HFF-Myc (cell line): ENCODE data around the gene SCGB3A2.
"Not testable (repeated sequence)": the region's sequence is repeated elsewhere in the genome, so short reads cannot be mapped to it uniquely, and the experiment has no call there.

Experiments
- DNase-seq: peaks from one replicate; pipeline ENCODE4 v3.0.0-alpha.2; 2011; ENCODE audit warnings: low read depth; ENCODE audit errors: extremely low read depth
- H3K4me3 ChIP-seq: replicated peaks from 2 replicates; pipeline ENCODE4 v1.5.1; 2011; ENCODE audit warnings: low read depth, mild to moderate bottlenecking, control low read depth, low read length
- TF ChIP-seq, protein P1 (sequence below): IDR thresholded peaks from 2 replicates; pipeline ENCODE4 v1.5.1; 2012; ENCODE audit warnings: mild to moderate bottlenecking, low read depth, low read length, control low read depth; ENCODE audit errors: missing control alignments

SCGB3A2 gene

DNA sequence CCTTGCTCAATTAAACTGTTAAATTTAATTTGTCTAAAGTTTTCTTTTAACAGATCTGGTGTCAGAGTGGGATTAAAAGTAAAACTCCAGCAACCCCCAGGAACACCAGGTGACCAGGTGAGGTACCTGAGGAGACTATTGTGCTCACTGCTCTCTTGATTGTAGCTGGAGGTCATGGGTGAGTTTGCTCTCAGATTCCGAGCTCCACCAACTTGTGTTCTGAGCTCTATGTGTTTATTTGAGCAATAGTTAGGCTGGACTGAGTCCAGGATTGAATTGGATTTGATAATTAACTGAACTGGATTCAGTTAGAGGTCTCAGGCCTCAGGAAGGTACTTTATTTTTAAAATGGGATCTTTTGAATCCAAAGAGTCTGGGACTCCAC lies 17.9 kb upstream of the SCGB3A2 start:
- no peak overlapping the region for H3K4me3 ChIP-seq
- TF ChIP-seq, protein P1, sequence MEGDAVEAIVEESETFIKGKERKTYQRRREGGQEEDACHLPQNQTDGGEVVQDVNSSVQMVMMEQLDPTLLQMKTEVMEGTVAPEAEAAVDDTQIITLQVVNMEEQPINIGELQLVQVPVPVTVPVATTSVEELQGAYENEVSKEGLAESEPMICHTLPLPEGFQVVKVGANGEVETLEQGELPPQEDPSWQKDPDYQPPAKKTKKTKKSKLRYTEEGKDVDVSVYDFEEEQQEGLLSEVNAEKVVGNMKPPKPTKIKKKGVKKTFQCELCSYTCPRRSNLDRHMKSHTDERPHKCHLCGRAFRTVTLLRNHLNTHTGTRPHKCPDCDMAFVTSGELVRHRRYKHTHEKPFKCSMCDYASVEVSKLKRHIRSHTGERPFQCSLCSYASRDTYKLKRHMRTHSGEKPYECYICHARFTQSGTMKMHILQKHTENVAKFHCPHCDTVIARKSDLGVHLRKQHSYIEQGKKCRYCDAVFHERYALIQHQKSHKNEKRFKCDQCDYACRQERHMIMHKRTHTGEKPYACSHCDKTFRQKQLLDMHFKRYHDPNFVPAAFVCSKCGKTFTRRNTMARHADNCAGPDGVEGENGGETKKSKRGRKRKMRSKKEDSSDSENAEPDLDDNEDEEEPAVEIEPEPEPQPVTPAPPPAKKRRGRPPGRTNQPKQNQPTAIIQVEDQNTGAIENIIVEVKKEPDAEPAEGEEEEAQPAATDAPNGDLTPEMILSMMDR: no peak
- DNase-seq: no peak

DNA sequence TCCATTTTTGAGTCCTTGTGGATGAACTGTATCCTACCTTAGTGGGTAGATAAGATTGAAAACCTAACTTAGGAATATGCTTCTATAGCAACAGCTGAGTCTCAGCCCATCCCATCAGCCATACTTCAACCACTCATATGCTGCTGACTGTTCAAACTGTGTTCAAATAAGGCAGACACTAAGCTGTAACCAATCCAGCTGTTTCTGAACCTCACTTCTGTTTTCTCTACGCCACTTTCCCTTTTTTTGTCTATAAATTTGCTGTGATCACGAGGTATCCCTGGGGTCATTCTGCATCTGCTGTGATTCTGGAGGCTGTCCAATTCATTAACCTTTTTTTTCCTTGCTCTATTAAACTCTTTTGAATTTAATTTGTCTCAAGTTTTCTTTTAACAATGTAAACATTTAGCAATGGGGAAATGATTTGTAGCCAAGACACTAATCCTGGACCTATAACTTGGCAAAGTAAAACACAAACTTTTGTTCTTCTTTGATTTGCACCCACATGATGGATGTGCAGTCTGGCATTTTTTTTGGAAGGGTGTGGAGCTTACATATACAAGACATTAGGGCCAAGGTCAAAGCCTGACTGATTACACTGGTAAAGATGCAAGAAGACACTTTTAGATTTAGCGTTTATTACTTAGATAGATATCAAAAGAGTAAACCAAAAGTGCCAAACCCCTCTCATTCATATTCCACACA lies 14.9 kb upstream of the SCGB3A2 start:
- no peak overlapping the region for H3K4me3 ChIP-seq
- DNase-seq: no peak
- TF ChIP-seq, protein P1: no peak

DNA sequence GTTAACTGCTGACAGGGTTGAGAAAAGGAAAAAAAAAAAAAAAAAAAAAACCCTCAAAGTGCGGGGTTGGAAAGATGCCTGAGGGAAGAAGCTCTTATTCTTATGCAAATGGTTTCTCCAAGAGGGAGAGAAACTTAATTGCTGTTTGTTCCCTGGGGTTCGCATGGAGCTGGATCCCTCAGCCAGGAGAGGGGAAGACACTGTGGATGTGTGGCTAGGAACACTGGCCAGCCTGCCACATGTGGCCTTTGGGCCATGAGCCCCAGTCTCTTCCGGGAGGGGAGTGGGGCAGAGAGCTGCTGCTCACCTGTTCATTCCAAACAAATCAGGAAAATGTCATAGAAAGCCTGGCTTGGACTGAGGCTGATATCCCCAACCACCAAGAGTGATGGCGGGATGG lies 9.4 kb upstream of the SCGB3A2 start:
- TF ChIP-seq, protein P1: no peak
- DNase-seq: no peak

DNA sequence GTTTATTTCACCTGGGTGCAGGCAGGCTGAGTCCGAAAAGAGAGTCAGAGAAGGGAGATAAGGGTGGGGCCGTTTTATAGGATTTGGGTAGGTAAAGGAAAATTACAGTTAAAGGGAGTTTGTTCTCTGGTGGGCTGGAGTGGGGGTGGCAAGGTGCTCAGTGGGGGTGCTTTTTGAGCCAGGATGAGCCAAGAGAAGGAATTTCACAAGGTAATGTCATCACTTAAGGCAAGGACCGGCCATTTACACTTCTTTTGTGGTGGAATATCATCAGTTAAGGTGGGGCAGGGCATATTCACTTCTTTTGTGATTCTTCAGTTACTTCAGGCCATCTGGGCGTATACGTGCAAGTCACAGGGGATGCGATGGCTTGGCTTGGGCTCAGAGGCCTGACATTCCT lies 8.6 kb upstream of the SCGB3A2 start:
- not testable (repeated sequence) for H3K4me3 ChIP-seq, DNase-seq

More for the DNA sequence above, 9.4 kb upstream of the SCGB3A2 start:
- no peak overlapping the region for H3K4me3 ChIP-seq

- DNase-seq, H3K4me3 ChIP-seq: not testable (repeated sequence)
Observed at GRCh38 chr5:147871980-147872549, 6.4 kb upstream of the SCGB3A2 start.

DNA sequence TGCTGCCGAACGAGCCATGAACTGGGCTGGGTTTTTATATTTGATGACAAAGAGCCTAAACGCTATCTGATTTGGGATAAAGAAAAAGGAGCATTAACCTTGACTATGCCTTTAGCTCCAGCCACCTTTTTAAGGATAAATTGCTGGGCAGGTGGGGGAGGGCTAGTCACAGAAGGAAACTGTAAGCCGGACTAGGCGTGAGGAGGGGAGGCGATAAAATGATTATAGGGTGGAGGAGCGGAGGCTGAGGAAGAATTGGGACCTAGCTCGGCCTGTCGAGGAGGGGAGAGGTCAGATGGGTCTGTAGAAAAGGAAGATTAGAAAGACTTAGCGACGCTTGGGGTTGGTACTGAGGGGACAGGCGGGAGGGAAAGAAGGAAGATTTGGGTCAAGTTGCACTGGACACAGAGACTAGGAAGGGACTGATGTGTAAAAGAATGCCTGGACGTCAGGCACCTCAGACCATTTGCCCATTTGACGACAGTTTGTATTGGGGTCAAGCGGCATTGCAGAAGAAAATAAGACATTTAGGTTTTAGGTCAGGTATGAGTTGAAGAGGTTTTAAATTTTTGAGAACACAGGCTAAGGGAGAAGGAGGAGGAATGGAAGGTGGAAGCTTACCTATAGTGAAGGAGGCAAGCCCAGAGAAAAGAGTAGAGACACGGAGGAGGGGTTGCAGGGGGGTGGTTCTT lies 5.6 kb upstream of the SCGB3A2 start:
- DNase-seq, H3K4me3 ChIP-seq: not testable (repeated sequence)

DNA sequence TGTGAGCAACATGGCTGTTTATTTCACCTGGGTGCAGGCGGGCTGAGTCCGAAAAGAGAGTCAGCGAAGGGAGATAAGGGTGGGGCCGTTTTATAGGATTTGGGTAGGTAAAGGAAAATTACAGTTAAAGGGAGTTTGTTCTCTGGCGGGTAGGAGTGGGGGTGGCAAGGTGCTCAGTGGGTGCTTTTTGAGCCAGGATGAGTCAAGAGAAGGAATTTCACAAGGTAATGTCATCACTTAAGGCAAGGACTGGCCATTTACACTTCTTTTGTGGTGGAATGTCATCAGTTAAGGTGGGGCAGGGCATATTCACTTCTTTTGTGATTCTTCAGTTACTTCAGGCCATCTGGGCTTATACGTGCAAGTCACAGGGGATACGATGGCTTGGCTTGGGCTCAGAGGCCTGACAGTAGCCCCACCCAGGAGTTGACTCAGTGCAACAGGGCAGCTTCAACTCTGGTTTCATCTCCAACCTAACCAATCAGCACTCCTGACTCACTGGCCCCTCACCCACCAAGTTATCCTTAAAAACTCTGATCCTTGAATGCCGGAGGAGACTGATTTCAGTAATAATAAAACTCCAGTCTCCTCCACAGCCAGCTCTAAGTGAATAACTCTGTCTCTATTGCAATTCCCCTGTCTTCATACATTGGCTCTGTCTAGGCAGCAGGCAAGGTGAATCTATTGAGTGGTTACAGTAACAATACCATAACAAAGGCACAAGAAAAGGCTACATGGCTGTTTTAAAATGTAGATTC lies 4.2 kb upstream of the SCGB3A2 start:
- DNase-seq: not testable (repeated sequence)

DNA sequence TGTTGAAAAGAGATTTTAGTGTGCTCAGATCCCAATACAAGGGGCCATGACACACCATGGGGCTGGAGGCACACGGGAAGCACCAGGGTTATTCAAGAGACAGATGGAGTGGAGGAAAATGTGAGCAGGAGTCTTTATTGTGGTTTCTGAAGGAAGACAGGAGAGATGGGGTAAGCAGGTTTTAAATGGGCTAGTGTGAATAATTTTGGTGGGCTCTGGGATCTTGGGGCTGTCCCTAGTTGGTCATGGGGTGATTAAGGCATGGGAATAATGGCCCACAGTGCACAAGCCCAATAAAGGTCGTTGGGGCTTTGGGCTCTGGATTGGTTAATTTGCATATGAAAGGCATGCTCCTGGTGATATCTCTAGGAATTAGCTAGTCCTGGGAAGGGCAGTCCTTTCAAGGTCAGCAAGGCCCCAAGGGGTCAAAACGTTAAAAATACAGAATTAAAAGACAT lies 3.6 kb upstream of the SCGB3A2 start:
- H3K4me3 ChIP-seq: no peak overlapping the region
- no peak for DNase-seq
- TF ChIP-seq, protein P1: no peak

More for the DNA sequence above, 4.2 kb upstream of the SCGB3A2 start:
- not testable (repeated sequence) for H3K4me3 ChIP-seq
